Panc1 (cell line): ENCODE results near the gene TBRG1.

Experiments used
- CTCF ChIP-seq: fragments of 450-650 bp; IDR thresholded peaks from 2 replicates; pipeline ENCODE4 v1.5.1; 2017; ENCODE audit warnings: mild to moderate bottlenecking
- POLR2AphosphoS5 ChIP-seq: IDR thresholded peaks from 2 replicates; pipeline ENCODE4 v1.6.1; 2012; ENCODE audit warnings: mild to moderate bottlenecking, low read depth, low read length, moderate library complexity
- REST ChIP-seq, 2 experiments: IDR thresholded peaks; 2 replicates each; pipeline ENCODE4 v1.6.1; 2011 to 2012; ENCODE audit warnings: low read depth in 2 of 2, control low read depth in 1 of 2, low read length in 1 of 2, mild to moderate bottlenecking in 1 of 2, moderate library complexity in 1 of 2; ENCODE audit not compliant: insufficient read depth in 1 of 2
- SIN3A ChIP-seq: IDR thresholded peaks from 2 replicates; pipeline ENCODE4 v1.6.1; 2012; ENCODE audit warnings: low read depth, mild to moderate bottlenecking, low read length, moderate library complexity, borderline replicate concordance; ENCODE audit not compliant: insufficient read depth
- TCF7L2 ChIP-seq: IDR thresholded peaks from 2 replicates; pipeline ENCODE4 v1.6.1; 2011; ENCODE audit warnings: mild to moderate bottlenecking, low read depth, low read length, inconsistent platforms

- TF ChIP-seq CTCF (peak; percentile 98), POLR2AphosphoS5 (no peak), TCF7L2 (no peak), SIN3A (no peak), REST (IDR thresholded peaks at IDR 0.05; ENCODE audit: insufficient read depth in 1 of 2, low read depth in 2 of 2, low read length in 1 of 2) (no peak)
Measured at GRCh38 chr11:124644426-124645280, 22.0 kb downstream of the TBRG1 start.
